ENCODE results near the gene GLI2. TPM values are rescaled to one million over a fixed set of nuclear protein-coding genes. Genes with fewer than 3 reads are reported as not detected.

GLI2 gene
- total and polyA plus RNA-seq, 9 of the 15 experiments (the other 6 are each of a cell fraction or from before 2014, with no cell fraction given) = 0.24 TPM; not detected in 8

GRCh38 chr2:120709608-120710041 is 26.0 kb upstream of the GLI2 start:
- Histone ChIP-seq H3K4me3 (no peak overlapping the region), H3K4me2 (ENCODE audit: insufficient read depth, low read length) (no peak overlapping the region), H3K9me3 (replicated peaks; ENCODE audit: control insufficient read depth, insufficient read depth, low read depth, low read length) (no peaks in the 10 kb centered on the region), H3K27me3 (ENCODE audit: control insufficient read depth in 2 of 2, insufficient read depth in 2 of 2, low read length in 2 of 2) (peaks cover 0 to 49% of the 10 kb centered on the region in 2 experiments; a peak in 3 of 5 replicates), H3K36me3 (ENCODE audit: control insufficient read depth, insufficient read depth, low read length) (no peaks in the 10 kb centered on the region), H4K20me1 (replicated peaks; ENCODE audit: control insufficient read depth, insufficient read depth, low read length) (no peaks in the 10 kb centered on the region), H2AFZ (ENCODE audit: low read depth, low read length) (no peak overlapping the region), H3K9me1 (ENCODE audit: control insufficient read depth, insufficient read depth, low read length) (no peaks in the 10 kb centered on the region), H3K79me2 (ENCODE audit: control insufficient read depth, insufficient read depth, low read length) (no peaks in the 10 kb centered on the region), H3K4me1 (replicated peaks in 1 of 2; ENCODE audit: control insufficient read depth in 2 of 2, insufficient read depth in 2 of 2, low read length in 2 of 2) (no peaks in the 10 kb centered on the region; a peak in 1 of 5 replicates), H3K9ac (ENCODE audit: insufficient read depth in 1 of 2, low read depth in 2 of 2, low read length in 2 of 2) (no peak overlapping the region), H3K27ac (ENCODE audit: extremely low read depth, low read depth, low read length) (no peak overlapping the region)
- ChIA-PET POLR2A (interaction anchor here (0.7 kb wide), 1 partner anchor 59 kb away, joined by 3 read pairs; no protein-coding TSS in a partner anchor), CTCF (ENCODE audit: low intra/inter-chr PET ratio) (no interaction called here)
- intact Hi-C loops (cut with micrococcal nuclease) = no loop called here
- DNase-seq (ENCODE audit: extremely low read depth in 1 of 4, low spot score in 3 of 4) = no peak
- WGBS (ENCODE audit: insufficient coverage, low coverage, missing lambda C conversion rate) = 2% methylated on average over 5 of the region's 5 CpGs
- in situ Hi-C loops (cut with MboI) = no loop called here
- FAIRE-seq = no peak
- ATAC-seq = no peak
- no TSS peak for BruUV-seq (replicated peaks)
- TF ChIP-seq RAD21 (CRISPR knock-in tag; conservative IDR thresholded peaks at IDR 0.05 in 1 of 2, IDR thresholded peaks at IDR 0.05 in 1 of 2) (no peak), TCF7L2 (IDR thresholded peaks at IDR 0.05; ENCODE audit: low read depth, low read length) (no peak)

- intact Hi-C loops (cut with micrococcal nuclease) = no loop called here
- BruUV-seq (replicated peaks) = no TSS peak
- TF ChIP-seq ZBTB2 (IDR thresholded peaks at IDR 0.05) (no peak), RBM15 (IDR thresholded peaks at IDR 0.05; ENCODE audit: insufficient read depth, low read length) (no peak), PYGO2 (tag; IDR thresholded peaks at IDR 0.05) (no peak), MBD2 (IDR thresholded peaks at IDR 0.05; ENCODE audit: borderline replicate concordance, low read depth) (no peak), DNMT1 (IDR thresholded peaks at IDR 0.05) (no peak), IFI16 (CRISPR knock-in tag; IDR thresholded peaks at IDR 0.05) (no peak), MBD1 (CRISPR knock-in tag; IDR thresholded peaks at IDR 0.05) (no peak), ELF4 (CRISPR knock-in tag; IDR thresholded peaks at IDR 0.05) (no peak), ZFP30 (CRISPR knock-in tag; IDR thresholded peaks at IDR 0.05; ENCODE audit: borderline replicate concordance) (no peak), HNRNPK (IDR thresholded peaks at IDR 0.05; ENCODE audit: low read depth, low read length, poor library complexity, severe bottlenecking) (no peak)
Measured at GRCh38 chr2:120710256-120710655, 25.4 kb upstream of the GLI2 start.

More at GRCh38 chr2:120710256-120710655, 25.4 kb upstream of the GLI2 start:
- no peak for DNase-seq (ENCODE audit: extremely low read depth in 1 of 4, low spot score in 3 of 4)
- H3K9me3 ChIP-seq (replicated peaks; ENCODE audit: control insufficient read depth, insufficient read depth, low read depth, low read length) = no peaks in the 10 kb centered on the region
- no peak overlapping the region for H3K9ac ChIP-seq (ENCODE audit: insufficient read depth in 1 of 2, low read depth in 2 of 2, low read length in 2 of 2)
- H3K9me1 ChIP-seq (ENCODE audit: control insufficient read depth, insufficient read depth, low read length) = no peaks in the 10 kb centered on the region
- no peaks in the 10 kb centered on the region for H3K79me2 ChIP-seq (ENCODE audit: control insufficient read depth, insufficient read depth, low read length)
- no peak for FAIRE-seq
- WGBS (ENCODE audit: insufficient coverage, low coverage, missing lambda C conversion rate) = 0% methylated on average over 13 of the region's 16 CpGs
- no peaks in the 10 kb centered on the region for H3K36me3 ChIP-seq (ENCODE audit: control insufficient read depth, insufficient read depth, low read length)
- no peak overlapping the region for H3K4me2 ChIP-seq (ENCODE audit: insufficient read depth, low read length)
- no peak overlapping the region for H2AFZ ChIP-seq (ENCODE audit: low read depth, low read length)
- peaks cover 0 to 50% of the 10 kb centered on the region in 2 experiments; a peak in 3 of 5 replicates for H3K27me3 ChIP-seq (ENCODE audit: control insufficient read depth in 2 of 2, insufficient read depth in 2 of 2, low read length in 2 of 2)
- CTCF ChIA-PET (ENCODE audit: low intra/inter-chr PET ratio) = no interaction called here
- no peaks in the 10 kb centered on the region for H4K20me1 ChIP-seq (replicated peaks; ENCODE audit: control insufficient read depth, insufficient read depth, low read length)
- H3K4me1 ChIP-seq (replicated peaks in 1 of 2; ENCODE audit: control insufficient read depth in 2 of 2, insufficient read depth in 2 of 2, low read length in 2 of 2) = no peaks in the 10 kb centered on the region
- in situ Hi-C loops (cut with MboI) = no loop called here
- POLR2A ChIA-PET = interaction anchor here (0.6 to 1.5 kb wide), 2 partner anchors 364 to 1118 kb away, joined by 3 to 4 read pairs; no protein-coding TSS in a partner anchor
- ATAC-seq = no peak
- no peak overlapping the region for H3K4me3 ChIP-seq
- H3K27ac ChIP-seq (ENCODE audit: extremely low read depth, low read depth, low read length) = no peak overlapping the region

Measured in K562 (cell line).